Measurements from ENCODE around the gene XRN2.

DNA sequence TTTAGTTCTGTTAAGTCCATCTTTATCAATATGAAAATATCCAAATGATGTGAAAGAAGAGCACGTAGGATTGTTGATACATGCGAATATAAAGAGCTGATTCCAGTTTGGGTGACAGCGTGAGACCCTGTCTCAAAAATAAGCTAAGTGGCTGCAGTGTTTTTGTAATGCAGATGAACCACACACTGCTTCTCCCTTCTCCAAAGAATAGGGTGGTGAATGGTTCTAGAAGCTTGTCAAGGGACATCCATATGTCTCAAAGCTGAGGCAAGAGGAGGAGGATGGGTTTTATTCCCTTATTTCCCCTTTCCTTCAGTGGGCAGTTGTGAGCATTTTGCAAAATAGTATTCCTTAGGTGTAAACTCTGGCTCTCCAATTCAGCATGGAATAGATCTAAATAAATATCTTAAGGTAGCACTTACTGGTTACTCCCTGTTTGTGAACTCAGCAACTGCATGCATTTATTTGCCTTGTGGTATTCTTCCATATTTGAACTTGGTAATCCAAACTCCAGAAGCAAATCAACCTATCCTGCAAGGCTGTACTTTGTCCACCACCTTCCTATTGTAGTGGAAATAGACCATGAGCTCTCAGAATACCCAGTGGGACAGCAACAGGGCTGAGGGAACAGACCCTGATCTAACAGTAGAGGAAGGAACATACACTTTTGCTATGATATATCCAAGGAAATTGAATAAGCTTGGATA, 38.0 kb downstream of the XRN2 start:
- no peak for TF ChIP-seq EP300 (IDR thresholded peaks at IDR 0.05)
- TF ChIP-seq, protein P1, sequence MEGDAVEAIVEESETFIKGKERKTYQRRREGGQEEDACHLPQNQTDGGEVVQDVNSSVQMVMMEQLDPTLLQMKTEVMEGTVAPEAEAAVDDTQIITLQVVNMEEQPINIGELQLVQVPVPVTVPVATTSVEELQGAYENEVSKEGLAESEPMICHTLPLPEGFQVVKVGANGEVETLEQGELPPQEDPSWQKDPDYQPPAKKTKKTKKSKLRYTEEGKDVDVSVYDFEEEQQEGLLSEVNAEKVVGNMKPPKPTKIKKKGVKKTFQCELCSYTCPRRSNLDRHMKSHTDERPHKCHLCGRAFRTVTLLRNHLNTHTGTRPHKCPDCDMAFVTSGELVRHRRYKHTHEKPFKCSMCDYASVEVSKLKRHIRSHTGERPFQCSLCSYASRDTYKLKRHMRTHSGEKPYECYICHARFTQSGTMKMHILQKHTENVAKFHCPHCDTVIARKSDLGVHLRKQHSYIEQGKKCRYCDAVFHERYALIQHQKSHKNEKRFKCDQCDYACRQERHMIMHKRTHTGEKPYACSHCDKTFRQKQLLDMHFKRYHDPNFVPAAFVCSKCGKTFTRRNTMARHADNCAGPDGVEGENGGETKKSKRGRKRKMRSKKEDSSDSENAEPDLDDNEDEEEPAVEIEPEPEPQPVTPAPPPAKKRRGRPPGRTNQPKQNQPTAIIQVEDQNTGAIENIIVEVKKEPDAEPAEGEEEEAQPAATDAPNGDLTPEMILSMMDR (IDR thresholded peaks at IDR 0.05), result no peak
- TF ChIP-seq POLR2A (IDR thresholded peaks at IDR 0.05), result no peak

Measured in ovary (tissue), 3 donors.